ENCODE measurements around the gene ELANE.
A peak's percentile ranks its signal among the peaks of the same experiment; 100 is the strongest.

ELANE gene

GRCh38 chr19:892894-893689 is 41.0 kb downstream of the ELANE start, which contains the start of the genes MED16 and RNU6-9:
MED16 (minus strand) TSS chr19:893187; CDS start chr19:891131, 2,056 bp downstream.
RNU6-9 (plus strand) TSS chr19:893484.
- TF ChIP-seq POLR2A (IDR thresholded peaks at IDR 0.05; ENCODE audit: extremely low read depth, insufficient read length) (peak; percentile 40), MYC (IDR thresholded peaks at IDR 0.05; ENCODE audit: low read depth, low read length) (no peak)
- DNase-seq (ENCODE audit: low read depth): peak; percentile 88
- H3K4me3 ChIP-seq (ENCODE audit: low read depth, low read length): peak within 1 kb of the TSS; percentile 62

- no peak for TF ChIP-seq POLR2A (IDR thresholded peaks at IDR 0.05; ENCODE audit: extremely low read depth, insufficient read length)
- TF ChIP-seq MAX (IDR thresholded peaks at IDR 0.05; ENCODE audit: low read depth, low read length): no peak
- no peak for TF ChIP-seq CTCF (IDR thresholded peaks at IDR 0.05; ENCODE audit: low read depth, low read length)
- no peak for TF ChIP-seq MYC (IDR thresholded peaks at IDR 0.05; ENCODE audit: low read depth, low read length)
- DNase-seq (ENCODE audit: low read depth): no peak
- H3K4me3 ChIP-seq (ENCODE audit: low read depth, low read length): no peak overlapping the region
These were observed 44.3 kb downstream of the ELANE start for GRCh38 chr19:896434-896833.

GRCh38 chr19:896999-897398 is 44.9 kb downstream of the ELANE start:
- no peak for TF ChIP-seq CTCF (IDR thresholded peaks at IDR 0.05; ENCODE audit: low read depth, low read length)
- TF ChIP-seq MYC (IDR thresholded peaks at IDR 0.05; ENCODE audit: low read depth, low read length): no peak
- TF ChIP-seq MAX (IDR thresholded peaks at IDR 0.05; ENCODE audit: low read depth, low read length): no peak
- no peak overlapping the region for H3K4me3 ChIP-seq (ENCODE audit: low read depth, low read length)
- no peak for DNase-seq (ENCODE audit: low read depth)

- no peak overlapping the region for H3K4me3 ChIP-seq (ENCODE audit: low read depth, low read length)
- TF ChIP-seq CTCF (IDR thresholded peaks at IDR 0.05; ENCODE audit: low read depth, low read length): no peak
- no peak for TF ChIP-seq MAX (IDR thresholded peaks at IDR 0.05; ENCODE audit: low read depth, low read length)
- no peak for TF ChIP-seq MYC (IDR thresholded peaks at IDR 0.05; ENCODE audit: low read depth, low read length)
- no peak for TF ChIP-seq POLR2A (IDR thresholded peaks at IDR 0.05; ENCODE audit: extremely low read depth, insufficient read length)
- DNase-seq (ENCODE audit: low read depth): no peak
These were observed 45.4 kb downstream of the ELANE start for GRCh38 chr19:897442-898039.

GRCh38 chr19:898663-899062 is 46.6 kb downstream of the ELANE start:
- H3K4me3 ChIP-seq (ENCODE audit: low read depth, low read length): no peak overlapping the region
- TF ChIP-seq POLR2A (IDR thresholded peaks at IDR 0.05; ENCODE audit: extremely low read depth, insufficient read length): no peak
- no peak for TF ChIP-seq MYC (IDR thresholded peaks at IDR 0.05; ENCODE audit: low read depth, low read length)
- no peak for TF ChIP-seq CTCF (IDR thresholded peaks at IDR 0.05; ENCODE audit: low read depth, low read length)
- no peak for TF ChIP-seq MAX (IDR thresholded peaks at IDR 0.05; ENCODE audit: low read depth, low read length)
- DNase-seq (ENCODE audit: low read depth): no peak

- no peak for TF ChIP-seq MYC (IDR thresholded peaks at IDR 0.05; ENCODE audit: low read depth, low read length)
- no peak for TF ChIP-seq CTCF (IDR thresholded peaks at IDR 0.05; ENCODE audit: low read depth, low read length)
- no peak for TF ChIP-seq MAX (IDR thresholded peaks at IDR 0.05; ENCODE audit: low read depth, low read length)
- no peak for DNase-seq (ENCODE audit: low read depth)
- H3K4me3 ChIP-seq (ENCODE audit: low read depth, low read length): no peak overlapping the region
These were observed 47.4 kb downstream of the ELANE start for GRCh38 chr19:899336-900042.

Measured in NB4 (cell line).